OCI-LY3 (cell line): ENCODE data around the gene GPR25.

Source experiments
- CTCF ChIP-seq: fragments of 200-600, 300-600 bp; sonication (generic); IDR thresholded peaks from 2 replicates; pipeline ENCODE4 v1.5.1; 2014; ENCODE audit warnings: antibody characterized with exemption, low read length, low read depth
- EZH2phosphoT487 ChIP-seq: fragments of 200-600 bp; shearing (Covaris generic); IDR thresholded peaks from 2 replicates; pipeline ENCODE4 v1.6.1; 2018; ENCODE audit warnings: antibody characterized with exemption, mixed run types, low read depth

- TF ChIP-seq CTCF (no peak), EZH2phosphoT487 (no peak)
Measured at GRCh38 chr1:200873116-200873670, 412 bp downstream of the GPR25 start.
